Testis (tissue), 3 donors: ENCODE data around the gene NRP1. TPM values are rescaled to one million over a fixed set of nuclear protein-coding genes. Genes with fewer than 3 reads are reported as not detected.

ENCODE experiments used
- DNase-seq: peaks from one replicate; pipeline ENCODE4 v3.0.0-alpha.2; 2019
- H3K27ac ChIP-seq, 2 donors: fragments of 200-600 bp; sonication (generic); one replicate each; pipeline ENCODE4 v1.5.1; 2019
- H3K27me3 ChIP-seq: fragments of 200-600 bp; sonication (generic); one replicate; pipeline ENCODE4 v1.5.1; 2019
- H3K36me3 ChIP-seq: fragments of 200-600 bp; sonication (generic); one replicate; pipeline ENCODE4 v1.5.1; 2017; ENCODE audit warnings: low read depth; ENCODE audit errors: missing control alignments
- H3K4me1 ChIP-seq: fragments of 200-600 bp; sonication (generic); one replicate; pipeline ENCODE4 v1.5.1; 2019
- H3K4me3 ChIP-seq, 2 donors: fragments of 200-600 bp; sonication (generic); one replicate each; pipeline ENCODE4 v1.5.1; 2017 to 2019
- H3K9me3 ChIP-seq: fragments of 200-600 bp; sonication (generic); one replicate; pipeline ENCODE4 v1.5.1; 2017
- POLR2A ChIP-seq: fragments of 450-650 bp; IDR thresholded peaks from one replicate; pipeline ENCODE4 v1.6.1; 2017; ENCODE audit warnings: antibody characterized with exemption, mild to moderate bottlenecking, moderate library complexity
- WGBS, 2 donors: methylation state at CpG; one replicate each; pipeline ENCODE4 v1.1.5; 2018; 5-methylcytosine and 5-hydroxymethylcytosine counted together
- intact Hi-C: fragments of 100-400 bp; cut with DNase I; formaldehyde crosslinking; loops from one replicate; pipeline ENCODE4 v1.15.1; 2023; ENCODE audit warnings: low total_unique reads
- polyA plus RNA-seq: library from polyadenylated mRNA; stranded (reverse); fragments of 350-450 nt; fragmentation: Illumina TruSeq; extraction: RNeasy Lipid Tissue Mini Kit (QIAGEN cat#74804); gene quantifications from one replicate; pipeline ENCODE4 v1.2.3, GENCODE V29; 2014; ENCODE audit warnings: low read depth, low replicate concordance; ENCODE audit not compliant: insufficient read depth
- total RNA-seq, 2 donors: library from RNA; depleted of rRNA; stranded (reverse); fragments of >200 nt; gene quantifications; one replicate each; pipeline ENCODE4 v1.2.3, GENCODE V29; 2016
- TF ChIP-seq, protein P1 (sequence below), 3 experiments: fragments of 450-650 bp in 2 of 3; fragments of 200-600 bp in 1 of 3; sonication (generic) in 1 of 3; IDR thresholded peaks; one replicate each; pipeline ENCODE4 v1.5.1; 2016 to 2019; ENCODE audit warnings: antibody characterized with exemption in 3 of 3, mild to moderate bottlenecking in 2 of 3, moderate library complexity in 1 of 3

NRP1 gene
- total and polyA plus RNA-seq, 3 donors from 2014 or later = 15.9 to 23.8 (median 17.1) TPM

DNA sequence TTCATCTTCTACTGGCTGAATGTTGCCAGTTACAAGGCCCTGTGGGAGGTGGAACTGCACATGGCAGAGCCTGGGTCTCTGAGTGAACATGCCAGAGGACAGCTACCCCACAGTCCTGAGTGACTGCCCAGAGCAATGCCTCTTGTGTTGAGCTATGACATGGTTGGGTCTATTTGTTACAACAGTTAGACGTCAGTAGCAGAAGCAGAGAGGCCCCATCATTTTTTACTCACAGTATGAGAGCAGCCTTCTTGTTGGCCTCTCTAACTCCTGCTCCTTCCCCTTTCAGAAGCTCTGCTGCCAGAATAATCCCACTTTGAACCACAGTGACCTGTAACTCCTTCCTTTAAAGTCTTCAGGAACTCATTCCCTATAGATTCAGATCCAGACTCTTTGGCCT lies 30.8 kb upstream of the NRP1 start:
- no peak for DNase-seq
- TF ChIP-seq POLR2A = no peak
- 92 to 100% methylated on average over 1 of the region's 1 CpG for WGBS, 2 donors
- H3K4me3 ChIP-seq = no peak overlapping the region
- H3K36me3 ChIP-seq = no peaks in the 10 kb centered on the region
- H3K27me3 ChIP-seq = no peaks in the 10 kb centered on the region
- no peaks in the 10 kb centered on the region for H3K4me1 ChIP-seq
- no peak overlapping the region for H3K27ac ChIP-seq
- intact Hi-C loops = no loop called here
- H3K9me3 ChIP-seq = no peaks in the 10 kb centered on the region

DNA sequence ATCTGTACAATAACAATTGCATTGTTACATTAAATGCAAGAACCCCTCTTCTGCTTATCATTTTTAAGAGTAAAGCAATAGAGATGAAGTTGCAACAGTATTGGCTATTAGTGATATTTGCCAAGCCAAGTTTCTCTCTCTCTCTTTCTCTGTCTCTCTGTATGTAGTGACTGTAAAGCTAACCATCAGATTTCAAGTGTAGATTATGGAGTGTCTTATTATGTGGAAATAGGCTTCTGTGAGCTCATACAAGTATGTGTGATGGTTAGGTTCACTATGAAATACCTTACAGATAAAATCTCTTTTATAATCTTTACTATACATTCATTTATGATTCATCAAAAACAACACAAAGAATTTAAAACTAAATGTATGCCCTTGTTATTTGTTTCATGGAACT lies 28.6 kb upstream of the NRP1 start:
- intact Hi-C loops = no loop called here
- H3K27ac ChIP-seq = no peak overlapping the region
- no peaks in the 10 kb centered on the region for H3K36me3 ChIP-seq
- DNase-seq = no peak
- TF ChIP-seq, protein P1, sequence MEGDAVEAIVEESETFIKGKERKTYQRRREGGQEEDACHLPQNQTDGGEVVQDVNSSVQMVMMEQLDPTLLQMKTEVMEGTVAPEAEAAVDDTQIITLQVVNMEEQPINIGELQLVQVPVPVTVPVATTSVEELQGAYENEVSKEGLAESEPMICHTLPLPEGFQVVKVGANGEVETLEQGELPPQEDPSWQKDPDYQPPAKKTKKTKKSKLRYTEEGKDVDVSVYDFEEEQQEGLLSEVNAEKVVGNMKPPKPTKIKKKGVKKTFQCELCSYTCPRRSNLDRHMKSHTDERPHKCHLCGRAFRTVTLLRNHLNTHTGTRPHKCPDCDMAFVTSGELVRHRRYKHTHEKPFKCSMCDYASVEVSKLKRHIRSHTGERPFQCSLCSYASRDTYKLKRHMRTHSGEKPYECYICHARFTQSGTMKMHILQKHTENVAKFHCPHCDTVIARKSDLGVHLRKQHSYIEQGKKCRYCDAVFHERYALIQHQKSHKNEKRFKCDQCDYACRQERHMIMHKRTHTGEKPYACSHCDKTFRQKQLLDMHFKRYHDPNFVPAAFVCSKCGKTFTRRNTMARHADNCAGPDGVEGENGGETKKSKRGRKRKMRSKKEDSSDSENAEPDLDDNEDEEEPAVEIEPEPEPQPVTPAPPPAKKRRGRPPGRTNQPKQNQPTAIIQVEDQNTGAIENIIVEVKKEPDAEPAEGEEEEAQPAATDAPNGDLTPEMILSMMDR (IDR thresholded peaks at IDR 0.05) = no peak
- no peak for TF ChIP-seq POLR2A
- no peak overlapping the region for H3K4me3 ChIP-seq
- no peaks in the 10 kb centered on the region for H3K27me3 ChIP-seq
- no peaks in the 10 kb centered on the region for H3K9me3 ChIP-seq
- no peaks in the 10 kb centered on the region for H3K4me1 ChIP-seq

DNA sequence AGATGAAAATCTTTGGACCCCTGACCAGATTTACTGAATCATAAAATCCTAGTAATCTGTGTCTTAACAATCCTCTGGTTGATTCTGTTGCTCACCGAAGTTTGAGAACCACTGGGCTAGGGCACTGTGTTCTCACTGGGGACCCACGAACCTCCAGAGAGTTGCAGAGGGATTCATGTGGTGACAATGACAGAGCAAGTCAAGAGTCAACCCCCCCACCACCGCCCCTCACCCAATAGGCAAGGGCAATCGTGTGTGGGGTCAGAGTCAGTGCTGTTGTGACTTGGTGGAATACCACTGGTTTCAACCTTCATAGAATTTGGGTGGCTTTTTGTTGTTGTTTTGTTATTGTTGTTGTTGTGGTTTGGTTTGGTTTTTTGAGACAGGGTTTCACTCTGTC lies 23.5 kb upstream of the NRP1 start:
- no peaks in the 10 kb centered on the region for H3K9me3 ChIP-seq
- no peaks in the 10 kb centered on the region for H3K4me1 ChIP-seq
- H3K27ac ChIP-seq = no peak overlapping the region
- WGBS, 2 donors = 71 to 83% methylated on average over 4 of the region's 4 CpGs
- intact Hi-C loops = no loop called here
- no peak overlapping the region for H3K4me3 ChIP-seq
- H3K27me3 ChIP-seq = no peaks in the 10 kb centered on the region
- DNase-seq = no peak
- no peaks in the 10 kb centered on the region for H3K36me3 ChIP-seq
- TF ChIP-seq, protein P1 (IDR thresholded peaks at IDR 0.05) = no peak
- TF ChIP-seq POLR2A = no peak

DNA sequence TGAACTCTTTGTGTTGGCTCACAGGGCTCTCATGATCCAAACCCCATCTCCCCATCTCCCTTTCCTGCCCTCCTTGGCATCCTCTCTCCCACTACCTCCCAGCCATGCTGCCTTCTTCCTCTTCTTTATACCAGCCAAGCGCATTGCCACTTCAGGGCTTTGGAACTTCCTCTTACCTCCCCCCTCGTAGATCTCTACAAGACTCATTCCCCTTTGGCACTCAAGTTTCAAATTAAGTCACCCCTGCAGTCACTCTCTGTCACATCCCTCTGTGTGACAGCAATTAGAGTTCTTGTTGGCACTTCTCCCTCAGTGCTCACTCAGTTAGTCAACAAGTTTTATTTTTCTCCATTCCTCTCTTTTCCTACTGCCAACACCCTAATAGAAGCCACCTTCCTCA lies 20.8 kb upstream of the NRP1 start:
- TF ChIP-seq, protein P1 (IDR thresholded peaks at IDR 0.05) = no peak
- TF ChIP-seq POLR2A = no peak
- Histone ChIP-seq H3K27ac (no peak overlapping the region), H3K9me3 (no peaks in the 10 kb centered on the region), H3K36me3 (no peaks in the 10 kb centered on the region), H3K4me3 (no peak overlapping the region), H3K27me3 (no peaks in the 10 kb centered on the region), H3K4me1 (no peaks in the 10 kb centered on the region)
- WGBS, 2 donors = 83 to 85% methylated on average over 2 of the region's 2 CpGs
- DNase-seq = no peak
- intact Hi-C loops = no loop called here

DNA sequence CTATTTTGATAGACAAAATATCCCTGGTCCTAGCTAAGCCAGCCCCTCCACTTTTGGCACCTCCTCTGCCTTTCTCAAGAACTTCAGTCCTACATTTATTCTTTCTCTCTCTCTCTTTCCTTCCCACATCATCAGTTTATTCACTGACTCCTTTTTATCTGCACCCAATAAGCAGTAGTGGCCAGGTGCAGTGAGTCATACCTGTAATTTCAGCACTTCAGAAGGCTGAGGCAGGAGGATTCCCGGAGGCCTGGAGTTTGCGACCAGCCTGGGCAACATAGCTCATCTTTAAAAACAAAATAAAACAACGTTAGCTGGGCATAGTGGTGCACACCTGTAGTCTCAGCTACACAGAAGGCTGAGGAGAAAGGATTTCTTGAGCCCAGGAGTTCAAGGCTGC lies 19.4 kb upstream of the NRP1 start:
- no peaks in the 10 kb centered on the region for H3K27me3 ChIP-seq
- H3K4me1 ChIP-seq = no peaks in the 10 kb centered on the region
- no peak overlapping the region for H3K27ac ChIP-seq
- WGBS, 2 donors = 91% methylated on average over 3 of the region's 3 CpGs
- intact Hi-C loops = no loop called here
- H3K36me3 ChIP-seq = no peaks in the 10 kb centered on the region
- TF ChIP-seq, protein P1 (IDR thresholded peaks at IDR 0.05) = no peak
- no peak for TF ChIP-seq POLR2A
- H3K9me3 ChIP-seq = no peaks in the 10 kb centered on the region
- H3K4me3 ChIP-seq = no peak overlapping the region
- DNase-seq = no peak
